ENCODE measurements around the gene IGFLR1. TPM values are rescaled to one million over a fixed set of nuclear protein-coding genes. Genes with fewer than 3 reads are reported as not detected.

IGFLR1 gene
- total RNA-seq, 2 donors from 2014 or later, result 1.8 to 6.4 TPM

- no peaks in the 10 kb centered on the region for H3K27me3 ChIP-seq
- H3K4me3 ChIP-seq, result peak overlapping the region in 1 of 2 donors; percentile 94
- H3K27ac ChIP-seq, result no peak overlapping the region
- H3K9me3 ChIP-seq, result no peaks in the 10 kb centered on the region
- no peak for DNase-seq (ENCODE audit: low spot score)
- H3K36me3 ChIP-seq, result peaks cover 4% of the 10 kb centered on the region
- peaks cover 0 to 50% of the 10 kb centered on the region in 2 donors for H3K4me1 ChIP-seq
- TF ChIP-seq CTCF (IDR thresholded peaks at IDR 0.05), result no peak
These were observed 1.6 kb upstream of the IGFLR1 start for GRCh38 chr19:35743640-35744429.

GRCh38 chr19:35741203-35741515, 1.1 kb downstream of the IGFLR1 start:
- Histone ChIP-seq H3K27me3 (no peaks in the 10 kb centered on the region), H3K9me3 (no peaks in the 10 kb centered on the region), H3K4me1 (peaks cover 0 to 33% of the 10 kb centered on the region in 2 donors), H3K27ac (peak overlapping the region; percentile 71 to 75), H3K36me3 (peaks cover 27% of the 10 kb centered on the region), H3K4me3 (peak overlapping the region; percentile 63 to 66)
- DNase-seq (ENCODE audit: low spot score), result no peak
- no peak for TF ChIP-seq CTCF (IDR thresholded peaks at IDR 0.05)

GRCh38 chr19:35740423-35741202, 1.6 kb downstream of the IGFLR1 start:
- peak in 1 of 2 donors; percentile 20 for TF ChIP-seq CTCF (IDR thresholded peaks at IDR 0.05)
- Histone ChIP-seq H3K36me3 (peaks cover 27% of the 10 kb centered on the region), H3K27ac (peak overlapping the region; percentile 75 to 85)

GRCh38 chr19:35740108-35740422, 2.2 kb downstream of the IGFLR1 start:
- TF ChIP-seq CTCF (IDR thresholded peaks at IDR 0.05), result no peak
- Histone ChIP-seq H3K4me3 (peak overlapping the region; percentile 63 to 66), H3K27me3 (no peaks in the 10 kb centered on the region), H3K9me3 (no peaks in the 10 kb centered on the region), H3K27ac (peak overlapping the region; percentile 63 to 85), H3K36me3 (peaks cover 29% of the 10 kb centered on the region), H3K4me1 (peaks cover 0 to 28% of the 10 kb centered on the region in 2 donors)
- DNase-seq (ENCODE audit: low spot score), result no peak

More at GRCh38 chr19:35740423-35741202, 1.6 kb downstream of the IGFLR1 start:
- H3K27me3 ChIP-seq, result no peaks in the 10 kb centered on the region
- no peaks in the 10 kb centered on the region for H3K9me3 ChIP-seq
- H3K4me1 ChIP-seq, result peaks cover 0 to 28% of the 10 kb centered on the region in 2 donors
- H3K4me3 ChIP-seq, result peak overlapping the region; percentile 63 to 66
- peak; percentile 98 for DNase-seq (ENCODE audit: low spot score)

DNA sequence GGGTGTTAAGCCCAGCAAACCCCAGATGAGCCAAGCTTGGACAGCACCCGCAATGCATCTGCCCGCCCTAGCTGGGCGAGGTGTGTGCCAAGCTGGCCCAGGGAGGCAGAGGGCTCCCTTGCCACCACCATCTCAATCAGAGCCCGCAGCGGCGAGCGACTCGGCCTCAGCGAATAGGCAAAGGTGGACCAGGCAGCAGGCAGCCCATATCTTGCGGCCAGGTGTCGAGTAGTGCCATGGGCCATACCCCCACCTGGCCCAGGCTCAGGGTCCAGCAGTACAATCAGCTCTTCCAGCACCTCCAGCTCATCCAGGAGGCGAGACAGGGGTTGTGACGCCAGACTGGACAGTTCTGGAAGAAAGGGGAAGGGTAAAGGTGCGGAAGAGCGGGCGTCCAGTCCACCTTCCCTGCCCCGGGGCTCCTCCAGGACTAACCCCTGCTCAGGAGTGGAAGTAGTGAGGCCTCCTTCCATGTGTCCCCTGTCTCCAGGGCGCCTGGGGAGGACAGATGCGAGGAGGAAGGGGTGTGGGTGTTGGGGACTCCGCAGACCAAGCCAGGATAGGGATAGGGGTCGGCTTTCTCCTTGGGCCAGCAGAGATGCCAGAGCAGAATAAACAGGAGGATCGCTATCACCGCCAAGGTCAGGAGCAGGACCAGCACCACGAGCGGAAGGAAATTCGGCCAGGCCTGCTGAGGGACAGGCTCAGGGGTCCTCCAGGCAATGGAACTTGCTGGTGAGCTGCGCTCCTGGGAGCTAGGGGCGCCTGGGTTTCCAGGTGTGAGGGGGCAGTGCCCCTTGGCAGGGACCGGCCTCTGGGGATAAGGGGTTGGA, 2.8 kb downstream of the IGFLR1 start:
- H3K27ac ChIP-seq, result peak overlapping the region in 1 of 2 donors; percentile 85

More for the DNA sequence above, 2.8 kb downstream of the IGFLR1 start:
- Histone ChIP-seq H3K36me3 (peaks cover 33% of the 10 kb centered on the region), H3K27me3 (no peaks in the 10 kb centered on the region), H3K4me3 (peak overlapping the region; percentile 63 to 66), H3K4me1 (peaks cover 0 to 26% of the 10 kb centered on the region in 2 donors), H3K9me3 (no peaks in the 10 kb centered on the region)
- TF ChIP-seq CTCF (IDR thresholded peaks at IDR 0.05), result no peak
- no peak for DNase-seq (ENCODE audit: low spot score)

All from right atrium auricular region (tissue), 2 donors.